Measurements from ENCODE around the gene PCNT.

PCNT gene

GRCh38 chr21:46356005-46356338 is 32.0 kb downstream of the PCNT start:
- POLR2A ChIA-PET (ENCODE audit: low non-redundant PET): no interaction called here
- peak overlapping the region; percentile 35; the same call in 1 of the 2 replicates for H3K27ac ChIP-seq
- no peak for TF ChIP-seq CTCF (conservative IDR thresholded peaks at IDR 0.05; ENCODE audit: low read depth)
- no peak for DNase-seq (ENCODE audit: low spot score)
- CTCF ChIA-PET: no interaction called here

- DNase-seq (ENCODE audit: low spot score): no peak
These were observed 32.8 kb downstream of the PCNT start for GRCh38 chr21:46356494-46357334.

GRCh38 chr21:46357335-46357604 is 33.3 kb downstream of the PCNT start:
- ChIA-PET CTCF (no interaction called here), POLR2A (ENCODE audit: low non-redundant PET) (no interaction called here)
- no peak for TF ChIP-seq CTCF (conservative IDR thresholded peaks at IDR 0.05; ENCODE audit: low read depth)
- peak overlapping the region; percentile 35 for H3K27ac ChIP-seq
- DNase-seq (ENCODE audit: low spot score): no peak

More at GRCh38 chr21:46356494-46357334, 32.8 kb downstream of the PCNT start:
- CTCF ChIA-PET: no interaction called here
- POLR2A ChIA-PET (ENCODE audit: low non-redundant PET): no interaction called here
- TF ChIP-seq CTCF (conservative IDR thresholded peaks at IDR 0.05; ENCODE audit: low read depth): no peak
- H3K27ac ChIP-seq: peak overlapping the region; percentile 35

- TF ChIP-seq CTCF (conservative IDR thresholded peaks at IDR 0.05; ENCODE audit: low read depth): no peak
- peak overlapping the region; percentile 35 for H3K27ac ChIP-seq
- ChIA-PET CTCF (interaction anchor here (0.7 kb wide), 1 partner anchor 10 kb away, joined by 4 read pairs; no protein-coding TSS in a partner anchor), POLR2A (ENCODE audit: low non-redundant PET) (no interaction called here)
- DNase-seq (ENCODE audit: low spot score): no peak
These were observed 33.9 kb downstream of the PCNT start for GRCh38 chr21:46357684-46358425.

GRCh38 chr21:46361176-46361575 is 37.2 kb downstream of the PCNT start:
- CTCF ChIA-PET: no interaction called here

GRCh38 chr21:46361935-46362334 is 38.0 kb downstream of the PCNT start:
- no peak overlapping the region for H3K27ac ChIP-seq
- ChIA-PET POLR2A (ENCODE audit: low non-redundant PET) (no interaction called here), CTCF (interaction anchor here (0.5 kb wide), 1 partner anchor 20 kb away, joined by 4 read pairs; no protein-coding TSS in a partner anchor)
- DNase-seq (ENCODE audit: low spot score): no peak
- no peak for TF ChIP-seq CTCF (conservative IDR thresholded peaks at IDR 0.05; ENCODE audit: low read depth)

More at GRCh38 chr21:46361176-46361575, 37.2 kb downstream of the PCNT start:
- no peak for DNase-seq (ENCODE audit: low spot score)
- POLR2A ChIA-PET (ENCODE audit: low non-redundant PET): no interaction called here
- H3K27ac ChIP-seq: no peak overlapping the region
- TF ChIP-seq CTCF (conservative IDR thresholded peaks at IDR 0.05; ENCODE audit: low read depth): no peak
